ENCODE results near the gene RGS13. TPM values are rescaled to one million over a fixed set of nuclear protein-coding genes. Genes with fewer than 3 reads are reported as not detected.

Gene RGS13
- total RNA-seq, 4 donors from 2014 or later: 0.10 to 0.56 (median 0.34) TPM; not detected in 1

DNA sequence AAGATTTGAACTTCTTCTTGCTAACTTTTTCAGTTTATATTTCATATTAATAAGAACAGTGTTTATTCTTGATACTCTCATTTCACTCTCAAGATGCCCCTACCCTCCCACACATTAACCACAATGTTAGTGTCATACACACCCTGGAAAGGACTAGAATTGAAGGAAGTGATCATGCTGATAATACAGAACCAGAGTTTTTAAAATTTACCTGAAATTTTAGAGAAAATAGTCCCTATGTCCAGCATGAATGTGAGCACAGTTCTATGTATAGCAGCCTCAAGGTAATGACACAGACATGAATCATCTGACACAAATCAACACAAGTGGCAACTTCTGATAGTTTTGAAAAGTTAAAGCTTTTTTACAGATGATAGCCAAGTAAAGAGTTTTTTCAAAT, 34.4 kb upstream of the RGS13 start:
- Histone ChIP-seq H3K36me3 (no peaks in the 10 kb centered on the region), H3K4me1 (no peaks in the 10 kb centered on the region), H3K9me3 (no peaks in the 10 kb centered on the region), H3K27ac (no peak overlapping the region), H3K4me3 (no peak overlapping the region), H3K27me3 (no peaks in the 10 kb centered on the region)
- DNase-seq (ENCODE audit: low spot score in 2 of 2): no peak
- TF ChIP-seq, protein P1, sequence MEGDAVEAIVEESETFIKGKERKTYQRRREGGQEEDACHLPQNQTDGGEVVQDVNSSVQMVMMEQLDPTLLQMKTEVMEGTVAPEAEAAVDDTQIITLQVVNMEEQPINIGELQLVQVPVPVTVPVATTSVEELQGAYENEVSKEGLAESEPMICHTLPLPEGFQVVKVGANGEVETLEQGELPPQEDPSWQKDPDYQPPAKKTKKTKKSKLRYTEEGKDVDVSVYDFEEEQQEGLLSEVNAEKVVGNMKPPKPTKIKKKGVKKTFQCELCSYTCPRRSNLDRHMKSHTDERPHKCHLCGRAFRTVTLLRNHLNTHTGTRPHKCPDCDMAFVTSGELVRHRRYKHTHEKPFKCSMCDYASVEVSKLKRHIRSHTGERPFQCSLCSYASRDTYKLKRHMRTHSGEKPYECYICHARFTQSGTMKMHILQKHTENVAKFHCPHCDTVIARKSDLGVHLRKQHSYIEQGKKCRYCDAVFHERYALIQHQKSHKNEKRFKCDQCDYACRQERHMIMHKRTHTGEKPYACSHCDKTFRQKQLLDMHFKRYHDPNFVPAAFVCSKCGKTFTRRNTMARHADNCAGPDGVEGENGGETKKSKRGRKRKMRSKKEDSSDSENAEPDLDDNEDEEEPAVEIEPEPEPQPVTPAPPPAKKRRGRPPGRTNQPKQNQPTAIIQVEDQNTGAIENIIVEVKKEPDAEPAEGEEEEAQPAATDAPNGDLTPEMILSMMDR (IDR thresholded peaks at IDR 0.05): no peak
- TF ChIP-seq EP300 (IDR thresholded peaks at IDR 0.05) (no peak), POLR2AphosphoS5 (IDR thresholded peaks at IDR 0.05) (no peak), POLR2A (IDR thresholded peaks at IDR 0.05) (no peak)

DNA sequence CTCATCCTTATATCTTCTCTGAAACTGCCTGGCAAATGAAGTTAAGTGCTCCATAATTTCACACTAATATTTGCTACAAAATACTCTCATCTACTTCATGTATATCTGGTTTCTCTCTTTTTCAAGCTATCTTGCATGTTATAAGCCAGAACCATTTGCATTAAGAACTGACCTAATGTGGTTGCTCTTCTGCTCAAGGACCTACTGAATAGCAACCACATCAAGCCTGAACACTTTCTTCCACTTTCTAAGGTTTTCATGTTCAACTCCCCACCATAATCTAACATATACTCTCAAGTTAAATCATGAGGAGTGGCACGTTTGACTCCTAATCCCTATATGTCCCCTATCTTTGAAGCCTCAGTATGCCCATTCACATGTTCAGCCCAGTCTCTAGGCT, 33.2 kb upstream of the RGS13 start:
- no peaks in the 10 kb centered on the region for H3K36me3 ChIP-seq
- WGBS: 88% methylated on average over 1 of the region's 1 CpG
- no peak overlapping the region for H3K27ac ChIP-seq
- no peaks in the 10 kb centered on the region for H3K27me3 ChIP-seq
- no peak overlapping the region for H3K4me3 ChIP-seq
- H3K4me1 ChIP-seq: peaks cover 2% of the 10 kb centered on the region
- no peaks in the 10 kb centered on the region for H3K9me3 ChIP-seq
- TF ChIP-seq POLR2A (IDR thresholded peaks at IDR 0.05) (no peak), EP300 (IDR thresholded peaks at IDR 0.05) (no peak), POLR2AphosphoS5 (IDR thresholded peaks at IDR 0.05) (no peak)
- TF ChIP-seq, protein P1 (IDR thresholded peaks at IDR 0.05): no peak
- DNase-seq (ENCODE audit: low spot score in 2 of 2): no peak

DNA sequence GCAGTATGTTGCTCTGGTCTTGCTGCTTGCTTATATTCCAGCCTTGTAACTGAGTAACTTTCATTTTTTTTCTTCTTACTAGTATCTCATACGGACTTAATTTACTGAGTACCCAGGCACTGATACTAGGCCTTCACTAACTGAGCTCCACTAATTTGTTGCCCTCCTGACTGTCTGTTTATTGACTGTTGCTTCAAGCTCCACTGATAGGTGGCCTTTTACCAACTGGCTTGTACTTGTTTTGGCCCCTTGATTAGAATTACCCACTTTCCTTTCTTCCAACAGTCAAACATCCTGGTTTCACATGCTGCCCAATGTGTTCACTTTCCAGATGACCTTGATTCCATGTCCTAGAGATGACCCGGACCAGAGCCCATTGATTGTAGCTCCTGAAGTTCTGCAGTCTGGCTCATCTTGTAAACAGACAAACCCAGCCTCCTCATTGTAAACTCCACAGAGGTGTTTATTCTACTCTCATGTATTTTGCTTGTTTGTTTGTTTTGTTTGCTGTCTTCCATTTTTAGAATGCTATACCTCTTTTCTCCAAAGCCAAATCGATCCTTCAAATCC, 32.6 kb upstream of the RGS13 start:
- DNase-seq (ENCODE audit: low spot score in 2 of 2): no peak
- Histone ChIP-seq H3K9me3 (no peaks in the 10 kb centered on the region), H3K27me3 (no peaks in the 10 kb centered on the region), H3K4me1 (peaks cover 2% of the 10 kb centered on the region), H3K4me3 (no peak overlapping the region), H3K27ac (no peak overlapping the region), H3K36me3 (no peaks in the 10 kb centered on the region)
- 90% methylated on average over 3 of the region's 3 CpGs for WGBS
- TF ChIP-seq, protein P1 (IDR thresholded peaks at IDR 0.05): no peak
- TF ChIP-seq EP300 (IDR thresholded peaks at IDR 0.05): no peak
- TF ChIP-seq POLR2A (IDR thresholded peaks at IDR 0.05): no peak
- no peak for TF ChIP-seq POLR2AphosphoS5 (IDR thresholded peaks at IDR 0.05)

DNA sequence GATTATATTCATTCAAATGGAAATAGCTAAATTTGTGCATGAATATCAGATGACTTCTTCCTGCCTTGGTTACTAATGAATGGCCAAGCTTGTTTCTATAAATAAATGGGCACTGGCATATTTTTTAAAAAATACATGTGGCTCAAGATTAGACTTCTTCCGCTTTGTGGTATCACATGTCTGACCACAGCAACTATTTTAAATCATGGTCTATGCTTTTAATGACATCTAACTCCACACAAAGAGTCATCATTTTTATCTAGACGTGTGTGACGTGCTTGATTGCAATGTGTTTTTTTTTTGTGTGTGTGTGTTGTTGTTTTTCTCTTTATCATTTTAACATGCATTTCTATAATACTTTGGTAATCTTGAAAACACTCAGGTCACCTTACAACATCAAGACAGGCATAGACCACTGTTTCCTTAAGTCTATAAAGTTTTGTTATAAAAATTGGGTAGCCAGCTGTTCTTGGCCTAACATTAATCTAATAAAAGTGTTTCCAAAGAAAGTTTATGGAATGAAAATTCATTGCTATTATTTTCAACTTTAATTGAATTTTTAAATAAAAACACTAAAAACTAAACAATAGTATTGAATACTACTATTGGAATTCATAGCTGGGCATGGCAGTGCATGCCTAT, 30.8 kb upstream of the RGS13 start:
- Histone ChIP-seq H3K4me1 (peaks cover 2% of the 10 kb centered on the region), H3K4me3 (no peak overlapping the region), H3K9me3 (no peaks in the 10 kb centered on the region), H3K27me3 (no peaks in the 10 kb centered on the region), H3K36me3 (no peaks in the 10 kb centered on the region), H3K27ac (no peak overlapping the region)
- no peak for DNase-seq (ENCODE audit: low spot score in 2 of 2)
- no peak for TF ChIP-seq EP300 (IDR thresholded peaks at IDR 0.05)
- no peak for TF ChIP-seq POLR2A (IDR thresholded peaks at IDR 0.05)
- TF ChIP-seq, protein P1 (IDR thresholded peaks at IDR 0.05): no peak
- TF ChIP-seq POLR2AphosphoS5 (IDR thresholded peaks at IDR 0.05): no peak
- WGBS: 62% methylated on average over 3 of the region's 3 CpGs

DNA sequence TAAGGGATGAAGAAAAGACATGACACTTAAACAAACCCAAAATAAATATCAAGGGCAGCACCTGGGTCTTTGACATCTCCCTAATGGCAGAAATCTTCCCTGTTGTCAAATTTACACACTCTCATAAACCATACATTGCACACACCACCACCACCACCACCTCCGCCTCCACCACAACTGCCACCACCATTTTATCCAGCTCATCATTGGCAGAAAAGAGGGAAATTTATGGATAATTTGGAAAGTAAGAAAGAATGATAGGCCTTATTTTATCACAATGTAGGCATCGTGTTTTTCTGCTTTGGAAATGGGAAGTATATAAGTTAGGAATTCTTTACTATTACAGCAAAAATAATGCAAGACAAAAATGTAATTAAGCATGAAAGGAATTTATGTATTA, 27.3 kb upstream of the RGS13 start:
- no peak for TF ChIP-seq POLR2A (IDR thresholded peaks at IDR 0.05)
- no peak for TF ChIP-seq EP300 (IDR thresholded peaks at IDR 0.05)
- TF ChIP-seq POLR2AphosphoS5 (IDR thresholded peaks at IDR 0.05): no peak
- TF ChIP-seq, protein P1 (IDR thresholded peaks at IDR 0.05): no peak
- WGBS: 94% methylated on average over 2 of the region's 2 CpGs
- Histone ChIP-seq H3K4me3 (no peak overlapping the region), H3K27ac (no peak overlapping the region), H3K27me3 (no peaks in the 10 kb centered on the region), H3K36me3 (no peaks in the 10 kb centered on the region), H3K9me3 (no peaks in the 10 kb centered on the region), H3K4me1 (peaks cover 2% of the 10 kb centered on the region)
- DNase-seq (ENCODE audit: low spot score in 2 of 2): no peak

Data from suprapubic skin (tissue), 4 donors.